ENCODE results near the gene GMDS. TPM values are rescaled to one million over a fixed set of nuclear protein-coding genes. Genes with fewer than 3 reads are reported as not detected.

GMDS gene
- total RNA-seq, 2 experiments from 2014 or later, result 13.9 to 16.4 TPM

DNA sequence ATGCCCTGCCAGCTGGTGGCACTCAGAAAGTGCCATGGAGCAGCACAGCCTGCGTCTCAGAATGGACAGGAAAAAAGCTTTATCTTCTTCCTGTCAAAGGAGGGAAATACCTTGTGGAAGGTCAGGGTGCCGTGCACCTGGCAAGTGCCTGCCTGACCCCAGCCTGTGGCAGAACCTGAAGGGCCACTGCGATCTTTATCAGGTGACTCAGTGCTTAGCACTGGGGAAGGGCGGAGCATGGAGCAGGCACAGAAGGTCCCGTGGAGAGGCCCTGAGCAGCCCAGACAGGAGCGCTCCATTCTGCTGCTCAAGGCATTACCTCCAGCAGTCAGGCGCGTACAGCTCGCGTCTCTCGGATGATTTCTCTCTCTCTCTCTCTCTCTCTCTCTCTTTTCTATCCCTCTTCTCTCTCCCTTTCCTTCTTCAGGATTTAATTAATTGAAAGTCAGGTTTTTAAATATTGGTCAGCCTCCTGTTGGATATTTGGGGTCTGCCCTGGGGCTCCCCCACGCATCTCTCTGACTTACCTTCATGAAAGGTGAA is 604.0 kb downstream of the GMDS start:
- intact Hi-C loops (cut with DNase I, micrococcal nuclease), result no loop called here
- H3K36me3 ChIP-seq (ENCODE audit: insufficient read depth, low read length), result no peaks in the 10 kb centered on the region
- POLR2A ChIA-PET, result no interaction called here
- CTCF ChIA-PET, result no interaction called here
- Mint-ChIP-seq H3K9me3 (no peaks in the 10 kb centered on the region), H3K4me3 (no peak overlapping the region), H3K27ac (no peak overlapping the region), H3K4me1 (ENCODE audit: low read depth) (no peaks in the 10 kb centered on the region), H3K27me3 (no peaks in the 10 kb centered on the region), H3K36me3 (ENCODE audit: low read depth) (no peaks in the 10 kb centered on the region)
- TF ChIP-seq, protein P1, sequence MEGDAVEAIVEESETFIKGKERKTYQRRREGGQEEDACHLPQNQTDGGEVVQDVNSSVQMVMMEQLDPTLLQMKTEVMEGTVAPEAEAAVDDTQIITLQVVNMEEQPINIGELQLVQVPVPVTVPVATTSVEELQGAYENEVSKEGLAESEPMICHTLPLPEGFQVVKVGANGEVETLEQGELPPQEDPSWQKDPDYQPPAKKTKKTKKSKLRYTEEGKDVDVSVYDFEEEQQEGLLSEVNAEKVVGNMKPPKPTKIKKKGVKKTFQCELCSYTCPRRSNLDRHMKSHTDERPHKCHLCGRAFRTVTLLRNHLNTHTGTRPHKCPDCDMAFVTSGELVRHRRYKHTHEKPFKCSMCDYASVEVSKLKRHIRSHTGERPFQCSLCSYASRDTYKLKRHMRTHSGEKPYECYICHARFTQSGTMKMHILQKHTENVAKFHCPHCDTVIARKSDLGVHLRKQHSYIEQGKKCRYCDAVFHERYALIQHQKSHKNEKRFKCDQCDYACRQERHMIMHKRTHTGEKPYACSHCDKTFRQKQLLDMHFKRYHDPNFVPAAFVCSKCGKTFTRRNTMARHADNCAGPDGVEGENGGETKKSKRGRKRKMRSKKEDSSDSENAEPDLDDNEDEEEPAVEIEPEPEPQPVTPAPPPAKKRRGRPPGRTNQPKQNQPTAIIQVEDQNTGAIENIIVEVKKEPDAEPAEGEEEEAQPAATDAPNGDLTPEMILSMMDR (IDR thresholded peaks at IDR 0.05), result no peak
- DNase-seq, result peak in 1 of 14 experiments; percentile 4
- no peaks in the 10 kb centered on the region for H3K9me3 ChIP-seq (ENCODE audit: control insufficient read depth in 1 of 2, insufficient read depth in 1 of 2, low read length in 2 of 2)
- H3K4me1 ChIP-seq (ENCODE audit: insufficient read depth, low read length), result no peaks in the 10 kb centered on the region
- H3K27ac ChIP-seq (ENCODE audit: low read depth in 1 of 2, low read length in 2 of 2), result no peak overlapping the region
- no peak overlapping the region for H3K4me3 ChIP-seq (ENCODE audit: low read length)
- no peaks in the 10 kb centered on the region for H3K27me3 ChIP-seq (ENCODE audit: control insufficient read depth in 1 of 2, insufficient read depth in 2 of 2, low read length in 2 of 2)
- no peak for ATAC-seq (ENCODE audit: poor library complexity)

DNA sequence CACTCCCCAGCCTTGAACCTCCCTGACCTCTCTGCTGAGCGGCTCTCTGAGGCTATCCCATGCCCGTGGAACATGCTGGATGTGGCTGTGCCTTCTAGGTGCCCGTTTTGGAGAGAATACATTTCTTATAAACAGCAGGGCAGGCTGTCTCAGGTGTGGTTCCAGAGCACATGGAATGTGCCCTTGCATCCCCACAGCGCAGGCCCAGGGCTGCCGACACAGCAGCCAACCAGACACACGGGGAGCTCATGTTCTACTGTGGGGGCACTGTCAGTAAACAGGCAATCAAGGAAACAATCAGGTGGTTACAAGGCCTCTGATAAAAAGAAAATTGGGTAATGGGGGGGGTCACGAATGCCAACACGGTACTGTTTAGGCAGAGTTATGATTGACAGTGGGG is 604.9 kb downstream of the GMDS start:
- no peaks in the 10 kb centered on the region for H3K9me3 Mint-ChIP-seq
- Histone ChIP-seq H3K4me1 (ENCODE audit: insufficient read depth, low read length) (no peaks in the 10 kb centered on the region), H3K36me3 (ENCODE audit: insufficient read depth, low read length) (no peaks in the 10 kb centered on the region), H3K9me3 (ENCODE audit: control insufficient read depth in 1 of 2, insufficient read depth in 1 of 2, low read length in 2 of 2) (no peaks in the 10 kb centered on the region), H3K27me3 (ENCODE audit: control insufficient read depth in 1 of 2, insufficient read depth in 2 of 2, low read length in 2 of 2) (no peaks in the 10 kb centered on the region), H3K27ac (ENCODE audit: low read depth in 1 of 2, low read length in 2 of 2) (no peak overlapping the region), H3K4me3 (ENCODE audit: low read length) (no peak overlapping the region)
- intact Hi-C loops (cut with DNase I, micrococcal nuclease), result no loop called here
- H3K27ac Mint-ChIP-seq, result no peak overlapping the region
- DNase-seq, result peak in 1 of 14 experiments; percentile 23
- H3K27me3 Mint-ChIP-seq, result no peaks in the 10 kb centered on the region
- no peaks in the 10 kb centered on the region for H3K4me1 Mint-ChIP-seq (ENCODE audit: low read depth)
- CTCF ChIA-PET, result no interaction called here
- TF ChIP-seq, protein P1 (IDR thresholded peaks at IDR 0.05), result no peak
- POLR2A ChIA-PET, result no interaction called here
- no peak overlapping the region for H3K4me3 Mint-ChIP-seq
- no peak for ATAC-seq (ENCODE audit: poor library complexity)
- no peaks in the 10 kb centered on the region for H3K36me3 Mint-ChIP-seq (ENCODE audit: low read depth)

DNA sequence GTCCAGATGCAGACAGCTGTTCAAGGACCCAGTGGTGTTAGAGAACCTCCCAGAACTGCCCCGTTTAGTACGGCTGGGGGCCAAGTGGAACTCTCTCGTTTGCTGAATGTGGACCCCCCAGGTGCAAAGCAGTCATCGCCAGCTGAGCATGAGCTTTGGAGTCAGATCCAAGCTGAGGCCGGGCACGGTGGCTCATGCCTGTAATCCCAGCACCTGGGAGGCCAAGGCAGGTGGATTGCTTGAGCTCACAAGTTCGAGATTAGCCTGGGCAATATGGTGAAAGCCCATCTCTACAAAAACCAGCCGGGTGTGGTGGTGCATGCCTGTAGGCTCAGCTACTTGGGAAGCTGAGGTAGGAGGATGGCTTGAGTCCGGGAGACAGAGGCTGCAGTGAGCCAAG is 606.0 kb downstream of the GMDS start:
- Histone ChIP-seq H3K27me3 (ENCODE audit: control insufficient read depth in 1 of 2, insufficient read depth in 2 of 2, low read length in 2 of 2) (no peaks in the 10 kb centered on the region), H3K9me3 (ENCODE audit: control insufficient read depth in 1 of 2, insufficient read depth in 1 of 2, low read length in 2 of 2) (no peaks in the 10 kb centered on the region), H3K4me1 (ENCODE audit: insufficient read depth, low read length) (no peaks in the 10 kb centered on the region), H3K4me3 (ENCODE audit: low read length) (no peak overlapping the region), H3K36me3 (ENCODE audit: insufficient read depth, low read length) (no peaks in the 10 kb centered on the region), H3K27ac (ENCODE audit: low read depth in 1 of 2, low read length in 2 of 2) (no peak overlapping the region)
- Mint-ChIP-seq H3K27ac (no peak overlapping the region), H3K9me3 (no peaks in the 10 kb centered on the region), H3K27me3 (no peaks in the 10 kb centered on the region), H3K4me3 (no peak overlapping the region), H3K36me3 (ENCODE audit: low read depth) (no peaks in the 10 kb centered on the region), H3K4me1 (ENCODE audit: low read depth) (no peaks in the 10 kb centered on the region)
- intact Hi-C loops (cut with DNase I, micrococcal nuclease), result no loop called here
- ChIA-PET CTCF (no interaction called here), POLR2A (no interaction called here)
- ATAC-seq (ENCODE audit: poor library complexity) (no peak), DNase-seq (peak in 1 of 14 experiments; percentile 2)
- TF ChIP-seq, protein P1 (IDR thresholded peaks at IDR 0.05), result no peak

Data from CD4-positive, alpha-beta T cell (primary cell).